Common myeloid progenitor, CD34-positive (primary cell): ENCODE data around the gene COPS7A.
A peak's percentile ranks its signal among the peaks of the same experiment; 100 is the strongest.
"Not testable (repeated sequence)": the region's sequence is repeated elsewhere in the genome, so short reads cannot be mapped to it uniquely, and the experiment has no call there.

Experiments
- CTCF ChIA-PET: fragments of 350-600 bp; sonication (Branson Sonifier 250); formaldehyde crosslinking; loops from one replicate; lab custom pipeline; 2021; ENCODE audit warnings: antibody characterized with exemption; lab: Charles Lee
- POLR2A ChIA-PET: fragments of 350-600 bp; sonication (Branson Sonifier 250); formaldehyde crosslinking; loops from one replicate; lab custom pipeline; 2021; ENCODE audit warnings: antibody characterized with exemption; lab: Charles Lee
- DNase-seq, 3 donors: peaks; one replicate each; pipeline versions ENCODE4 v3.0.0 to v3.0.0-alpha.2; 2013
- H3K27ac ChIP-seq, 2 experiments: 1 replicate in 1 of 2; 2 replicates in 1 of 2; pipeline ENCODE4 v1.7.0; 2013; ENCODE audit warnings: inconsistent platforms in 2 of 2, low read length in 2 of 2, mild to moderate bottlenecking in 2 of 2, low read depth in 1 of 2, moderate library complexity in 1 of 2; ENCODE audit not compliant: severe bottlenecking in 2 of 2, insufficient read depth in 1 of 2, poor library complexity in 1 of 2
- H3K27me3 ChIP-seq, 5 experiments: replicated peaks in 2 of 5; 1 replicate in 3 of 5; 2 replicates in 2 of 5; pipeline versions ENCODE4 v1.6.1 to v1.7.0; 2013; ENCODE audit warnings: low read length in 4 of 5, mild to moderate bottlenecking in 2 of 5, moderate library complexity in 2 of 5, inconsistent platforms in 1 of 5; ENCODE audit not compliant: insufficient read depth in 5 of 5, control insufficient read depth in 4 of 5
- H3K36me3 ChIP-seq, 4 experiments: 1 replicate in 2 of 4; 2 replicates in 2 of 4; pipeline versions ENCODE4 v1.6.1 to v1.7.0; 2013; ENCODE audit warnings: low read length in 3 of 4, control low read depth in 1 of 4, mild to moderate bottlenecking in 1 of 4; ENCODE audit not compliant: control insufficient read depth in 4 of 4, insufficient read depth in 4 of 4
- H3K4me1 ChIP-seq, 4 experiments: 1 replicate in 3 of 4; 2 replicates in 1 of 4; pipeline versions ENCODE4 v1.6.1 to v1.7.1; 2013; ENCODE audit warnings: low read length in 3 of 4, mild to moderate bottlenecking in 3 of 4, control low read depth in 1 of 4, inconsistent platforms in 1 of 4, moderate library complexity in 1 of 4; ENCODE audit not compliant: control insufficient read depth in 4 of 4, insufficient read depth in 4 of 4; ENCODE audit errors: control extremely low read depth in 1 of 4
- H3K4me3 ChIP-seq, 7 experiments: 1 replicate in 4 of 7; 2 replicates in 3 of 7; pipeline versions ENCODE4 v1.5.1 to v1.7.0; 2013; ENCODE audit warnings: mild to moderate bottlenecking in 7 of 7, low read length in 6 of 7, moderate library complexity in 6 of 7, inconsistent platforms in 2 of 7, low read depth in 2 of 7, control low read depth in 1 of 7; ENCODE audit not compliant: insufficient read depth in 4 of 7, control insufficient read depth in 1 of 7; ENCODE audit errors: extremely low read depth in 1 of 7
- H3K9me3 ChIP-seq, 5 experiments: 1 replicate in 4 of 5; 2 replicates in 1 of 5; pipeline versions ENCODE4 v1.6.1 to v1.7.1; 2013; ENCODE audit warnings: low read length in 4 of 5, mild to moderate bottlenecking in 2 of 5, inconsistent platforms in 1 of 5, low read depth in 1 of 5, moderate library complexity in 1 of 5; ENCODE audit not compliant: control insufficient read depth in 4 of 5, insufficient read depth in 2 of 5; ENCODE audit errors: control extremely low read depth in 1 of 5
- WGBS: methylation state at CpG from one replicate; pipeline ENCODE4 v1.1.5; 2013; ENCODE audit not compliant: insufficient coverage; 5-methylcytosine and 5-hydroxymethylcytosine counted together

COPS7A gene

GRCh38 chr12:6700646-6701051 lies 23.2 kb upstream of the COPS7A start, which contains the start of gene PIANP:
Gene PIANP, minus strand, starts transcription at chr12:6700815. Its CDS starts 2,754 bp downstream, at chr12:6698061.
- H3K27ac ChIP-seq: no peak within 1 kb of the TSS
- ChIA-PET POLR2A (no interaction called here), CTCF (no interaction called here)
- peaks cover 0 to 20% (median 12%) of the 10 kb centered on the region in 4 experiments for H3K4me1 ChIP-seq
- H3K27me3 ChIP-seq: peaks cover 2 to 79% (median 34%) of the 10 kb centered on the region in 5 experiments
- WGBS: 0% methylated on average over 7 of the region's 43 CpGs
- peaks cover 0 to 3% (median 0%) of the 10 kb centered on the region in 5 experiments for H3K9me3 ChIP-seq
- DNase-seq: peak in 2 of 3 donors; percentile 58 to 67
- H3K4me3 ChIP-seq: peak within 1 kb of the TSS in 6 of 7 experiments; percentile 32 to 68 (median 51)
- no peaks in the 10 kb centered on the region for H3K36me3 ChIP-seq

GRCh38 chr12:6701078-6701768 lies 22.6 kb upstream of the COPS7A start:
- Histone ChIP-seq H3K4me3 (peak overlapping the region in 4 of 7 experiments; percentile 42 to 65 (median 55)), H3K4me1 (peaks cover 0 to 20% (median 12%) of the 10 kb centered on the region in 4 experiments), H3K36me3 (no peaks in the 10 kb centered on the region), H3K9me3 (peaks cover 0 to 3% (median 0%) of the 10 kb centered on the region in 5 experiments), H3K27ac (no peak overlapping the region), H3K27me3 (peaks cover 2 to 79% (median 34%) of the 10 kb centered on the region in 5 experiments)
- ChIA-PET CTCF (no interaction called here), POLR2A (interaction anchor here (0.5 to 0.7 kb wide), 2 partner anchors 12 to 23 kb away, joined by 4 to 5 read pairs; partner anchors contain the start of genes COPS7A and ZNF384)
- 30% methylated on average over 13 of the region's 13 CpGs for WGBS
- no peak for DNase-seq

GRCh38 chr12:6703631-6704030 lies 20.2 kb upstream of the COPS7A start:
- peaks cover 0 to 20% (median 12%) of the 10 kb centered on the region in 4 experiments for H3K4me1 ChIP-seq
- peak; percentile 78 to 93 (median 89) for DNase-seq
- H3K27me3 ChIP-seq: peaks cover 2 to 63% (median 29%) of the 10 kb centered on the region in 5 experiments
- H3K27ac ChIP-seq: no peak overlapping the region
- POLR2A ChIA-PET: interaction anchor here (0.6 kb wide), 1 partner anchor 14 kb away, joined by 4 read pairs; the partner anchor contains the start of gene ZNF384
- no peaks in the 10 kb centered on the region for H3K36me3 ChIP-seq
- WGBS: 16% methylated on average over 7 of the region's 10 CpGs
- H3K9me3 ChIP-seq: peaks cover 0 to 3% (median 0%) of the 10 kb centered on the region in 5 experiments
- CTCF ChIA-PET: interaction anchor here (0.7 kb wide), 1 partner anchor 13 kb away, joined by 3 read pairs; no protein-coding TSS in a partner anchor
- no peak overlapping the region for H3K4me3 ChIP-seq

- H3K36me3 ChIP-seq, H3K27ac ChIP-seq, H3K4me1 ChIP-seq, POLR2A ChIA-PET, H3K9me3 ChIP-seq, DNase-seq, H3K4me3 ChIP-seq: not testable (repeated sequence)
- peaks cover 0 to 19% (median 6%) of the 10 kb centered on the region in 5 experiments for H3K27me3 ChIP-seq
- 93% methylated on average over 19 of the region's 21 CpGs for WGBS
- CTCF ChIA-PET: interaction anchor here (1.6 to 2.0 kb wide), 2 partner anchors 10 to 12 kb away, joined by 4 to 6 read pairs; no protein-coding TSS in a partner anchor
Observed at GRCh38 chr12:6708351-6708750, 15.5 kb upstream of the COPS7A start.

- Histone ChIP-seq H3K9me3 (no peaks in the 10 kb centered on the region), H3K4me3 (no peak overlapping the region), H3K4me1 (peaks cover 0 to 2% (median under 1%) of the 10 kb centered on the region in 4 experiments), H3K27me3 (peaks cover 0 to 13% (median 2%) of the 10 kb centered on the region in 5 experiments), H3K36me3 (no peaks in the 10 kb centered on the region), H3K27ac (no peak overlapping the region)
- 49% methylated on average over 16 of the region's 16 CpGs for WGBS
- ChIA-PET CTCF (interaction anchor here (0.6 to 2.0 kb wide), 3 partner anchors 10 to 920 kb away, joined by 3 to 6 read pairs (median 4); no protein-coding TSS in a partner anchor), POLR2A (no interaction called here)
- peak in 1 of 3 donors; percentile 39 for DNase-seq
Observed at GRCh38 chr12:6708960-6709394, 14.9 kb upstream of the COPS7A start.

- whole genome bisulfite sequencing: no CpG with 5 or more reads among the region's 41 CpGs
- H3K9me3 ChIP-seq, DNase-seq, H3K27me3 ChIP-seq, POLR2A ChIA-PET, H3K27ac ChIP-seq, H3K4me1 ChIP-seq, H3K4me3 ChIP-seq, H3K36me3 ChIP-seq: not testable (repeated sequence)
- CTCF ChIA-PET: interaction anchor here (0.8 to 1.7 kb wide), 3 partner anchors 20 to 56 kb away, joined by 3 read pairs; no protein-coding TSS in a partner anchor
Observed at GRCh38 chr12:6716031-6716873, 7.6 kb upstream of the COPS7A start.
